ENCODE results near the gene UBXN6.

UBXN6 gene

DNA sequence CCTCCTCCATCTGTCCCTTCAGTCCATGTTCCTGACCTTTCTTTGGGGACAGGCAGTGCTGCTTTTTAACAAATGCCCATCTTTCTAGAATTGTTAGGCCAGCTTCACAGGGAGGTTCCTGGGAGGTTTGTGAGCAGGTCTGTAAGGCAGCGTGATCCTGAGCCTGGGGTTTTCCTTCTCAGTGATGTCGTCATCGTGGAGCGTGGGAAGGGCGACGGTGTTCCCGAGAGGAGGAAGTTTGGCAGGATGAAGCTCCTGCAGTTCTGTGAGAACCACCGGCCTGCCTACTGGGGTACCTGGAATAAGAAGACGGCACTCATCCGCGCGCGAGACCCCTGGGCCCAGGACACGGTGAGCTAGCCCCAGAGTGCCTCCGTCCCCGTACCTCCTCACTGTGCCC is 28.3 kb downstream of the UBXN6 start:
- TF ChIP-seq, protein P1, sequence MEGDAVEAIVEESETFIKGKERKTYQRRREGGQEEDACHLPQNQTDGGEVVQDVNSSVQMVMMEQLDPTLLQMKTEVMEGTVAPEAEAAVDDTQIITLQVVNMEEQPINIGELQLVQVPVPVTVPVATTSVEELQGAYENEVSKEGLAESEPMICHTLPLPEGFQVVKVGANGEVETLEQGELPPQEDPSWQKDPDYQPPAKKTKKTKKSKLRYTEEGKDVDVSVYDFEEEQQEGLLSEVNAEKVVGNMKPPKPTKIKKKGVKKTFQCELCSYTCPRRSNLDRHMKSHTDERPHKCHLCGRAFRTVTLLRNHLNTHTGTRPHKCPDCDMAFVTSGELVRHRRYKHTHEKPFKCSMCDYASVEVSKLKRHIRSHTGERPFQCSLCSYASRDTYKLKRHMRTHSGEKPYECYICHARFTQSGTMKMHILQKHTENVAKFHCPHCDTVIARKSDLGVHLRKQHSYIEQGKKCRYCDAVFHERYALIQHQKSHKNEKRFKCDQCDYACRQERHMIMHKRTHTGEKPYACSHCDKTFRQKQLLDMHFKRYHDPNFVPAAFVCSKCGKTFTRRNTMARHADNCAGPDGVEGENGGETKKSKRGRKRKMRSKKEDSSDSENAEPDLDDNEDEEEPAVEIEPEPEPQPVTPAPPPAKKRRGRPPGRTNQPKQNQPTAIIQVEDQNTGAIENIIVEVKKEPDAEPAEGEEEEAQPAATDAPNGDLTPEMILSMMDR (conservative IDR thresholded peaks at IDR 0.05; ENCODE audit: low read depth, low read length): no peak
- DNase-seq (ENCODE audit: low read depth): no peak
- no peak overlapping the region for H3K4me3 ChIP-seq (ENCODE audit: low read length)

DNA sequence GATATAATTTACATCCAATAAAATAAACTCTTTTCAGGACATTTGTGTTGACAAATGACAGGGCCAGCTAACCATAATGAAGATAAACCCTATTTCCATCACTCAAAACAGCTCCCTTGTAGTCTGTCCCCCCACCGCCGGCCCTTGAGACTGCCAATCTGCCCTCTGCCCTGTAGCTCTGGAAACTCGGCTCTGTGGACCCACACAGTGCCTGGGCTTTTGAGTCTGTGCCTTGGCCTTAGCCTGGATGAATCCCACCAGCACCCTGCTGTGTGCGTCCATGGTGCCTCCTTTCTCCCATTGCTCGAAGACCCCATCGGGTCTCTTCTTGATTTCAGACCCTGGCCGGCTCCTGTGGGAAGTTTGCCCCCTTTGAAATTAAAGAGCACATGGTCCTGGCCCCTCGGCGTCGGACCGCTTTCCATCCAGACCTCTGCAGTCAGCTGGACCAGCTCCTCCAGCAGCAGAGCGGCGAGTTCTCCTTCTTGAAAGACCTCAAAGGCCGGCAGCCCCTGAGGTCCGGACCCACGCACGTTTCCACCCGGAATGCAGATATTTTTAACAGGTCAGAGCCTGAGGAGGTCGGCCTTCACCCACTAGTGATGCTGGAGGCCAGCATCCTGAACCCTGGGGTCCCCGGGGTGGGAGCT is 29.1 kb downstream of the UBXN6 start:
- DNase-seq (ENCODE audit: low read depth): no peak
- no peak overlapping the region for H3K4me3 ChIP-seq (ENCODE audit: low read length)
- TF ChIP-seq, protein P1 (conservative IDR thresholded peaks at IDR 0.05; ENCODE audit: low read depth, low read length): no peak

DNA sequence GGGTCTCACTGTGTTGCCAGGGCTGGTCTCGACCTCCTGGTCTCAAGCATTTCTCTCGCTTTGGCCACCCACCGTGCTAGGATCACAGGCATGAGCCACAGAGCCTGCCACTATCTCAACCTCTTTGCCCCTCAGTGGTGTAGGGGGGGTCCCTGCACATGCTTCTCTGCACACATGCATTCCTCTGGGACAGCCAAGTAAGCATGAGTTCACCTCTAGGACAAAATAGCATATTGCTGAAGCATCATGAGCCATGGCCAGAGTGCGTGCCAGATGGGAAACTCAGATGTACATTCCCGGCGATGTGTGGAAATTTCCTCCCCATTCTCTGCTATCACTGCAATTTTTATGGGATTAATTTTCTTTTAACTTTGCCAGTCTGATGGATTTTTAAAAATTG is 32.1 kb downstream of the UBXN6 start:
- no peak for DNase-seq (ENCODE audit: low read depth)
- TF ChIP-seq, protein P1 (conservative IDR thresholded peaks at IDR 0.05; ENCODE audit: low read depth, low read length): no peak

DNA sequence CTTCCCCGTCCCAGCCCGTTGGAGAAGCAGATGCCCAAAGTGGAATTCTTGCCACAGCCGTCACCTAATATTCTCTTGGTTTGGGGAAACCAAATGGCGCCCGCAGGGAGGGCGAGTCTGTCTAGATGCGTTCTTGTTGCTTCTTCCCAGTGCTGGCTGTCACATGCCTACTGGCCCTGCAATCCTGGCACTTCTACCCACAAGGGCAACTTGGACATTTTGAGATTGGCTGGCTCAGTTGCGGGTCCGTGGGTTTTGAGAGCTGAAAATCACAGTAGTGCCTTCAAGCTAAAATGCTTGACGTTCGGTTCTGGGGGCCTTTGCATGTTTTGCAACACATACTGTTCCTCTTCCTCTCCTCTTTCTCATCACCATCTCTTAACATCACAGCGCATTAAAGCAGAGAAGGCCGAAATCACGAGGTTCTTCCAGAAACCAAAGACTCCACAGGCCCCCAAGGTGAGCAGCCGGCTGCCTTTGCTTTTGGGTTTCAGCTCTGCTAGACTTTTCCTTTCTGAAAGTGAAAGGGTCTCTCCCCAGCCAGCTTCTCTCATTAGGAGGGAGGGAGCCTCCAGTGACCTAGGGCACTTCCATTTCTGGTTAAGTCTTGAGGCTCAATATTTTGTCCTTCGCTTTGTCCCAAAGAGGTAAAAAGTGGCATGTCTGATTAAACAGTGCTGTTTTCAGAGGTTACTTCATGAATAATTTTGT is 34.0 kb downstream of the UBXN6 start:
- DNase-seq (ENCODE audit: low read depth): no peak
- H3K4me3 ChIP-seq (ENCODE audit: low read length): no peak overlapping the region
- TF ChIP-seq, protein P1 (conservative IDR thresholded peaks at IDR 0.05; ENCODE audit: low read depth, low read length): no peak

More for the DNA sequence above, 32.1 kb downstream of the UBXN6 start:
- H3K4me3 ChIP-seq (ENCODE audit: low read length): no peak overlapping the region

DNA sequence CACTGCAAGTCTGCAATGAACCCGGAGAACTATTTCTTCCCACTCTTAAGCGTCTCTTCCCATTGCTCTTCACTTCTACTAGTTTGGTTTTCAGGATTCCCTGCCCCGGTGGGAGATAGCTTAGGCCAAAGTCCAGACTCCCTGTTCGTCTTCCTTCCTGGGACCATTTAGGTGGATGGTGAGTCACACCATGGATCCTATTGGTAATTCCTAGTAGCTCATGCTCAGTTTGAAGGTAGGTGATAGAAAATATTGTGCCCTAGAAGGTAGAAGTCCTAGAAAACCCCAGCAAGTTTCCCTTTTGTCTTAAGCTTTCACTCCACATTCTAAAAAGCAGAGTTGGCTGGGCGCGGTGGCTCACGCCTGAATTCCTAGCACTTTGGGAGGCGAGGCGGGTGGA is 41.3 kb downstream of the UBXN6 start:
- TF ChIP-seq, protein P1 (conservative IDR thresholded peaks at IDR 0.05; ENCODE audit: low read depth, low read length): no peak
- no peak for DNase-seq (ENCODE audit: low read depth)
- no peak overlapping the region for H3K4me3 ChIP-seq (ENCODE audit: low read length)

DNA sequence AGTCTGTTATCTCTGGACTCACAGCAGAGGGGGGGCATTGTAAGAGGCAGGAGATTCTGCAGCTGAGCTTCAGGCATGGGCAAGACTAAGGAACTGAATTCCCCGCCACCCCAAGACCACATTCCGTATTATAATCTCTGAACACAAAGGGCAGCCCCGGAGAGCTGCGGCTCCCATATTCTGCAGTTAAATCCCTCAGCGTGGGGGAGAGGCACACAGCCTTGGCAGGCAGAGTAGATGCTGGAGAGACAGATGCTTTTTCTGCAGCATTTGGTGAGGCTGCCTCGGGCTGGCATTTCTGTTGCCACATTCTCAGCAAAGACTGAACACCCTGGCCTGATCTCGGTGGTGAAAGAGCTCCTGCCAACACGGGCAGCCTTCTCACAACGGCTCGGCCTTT is 42.2 kb downstream of the UBXN6 start:
- TF ChIP-seq, protein P1 (conservative IDR thresholded peaks at IDR 0.05; ENCODE audit: low read depth, low read length): no peak
- peak overlapping the region; percentile 26 for H3K4me3 ChIP-seq (ENCODE audit: low read length)

DNA sequence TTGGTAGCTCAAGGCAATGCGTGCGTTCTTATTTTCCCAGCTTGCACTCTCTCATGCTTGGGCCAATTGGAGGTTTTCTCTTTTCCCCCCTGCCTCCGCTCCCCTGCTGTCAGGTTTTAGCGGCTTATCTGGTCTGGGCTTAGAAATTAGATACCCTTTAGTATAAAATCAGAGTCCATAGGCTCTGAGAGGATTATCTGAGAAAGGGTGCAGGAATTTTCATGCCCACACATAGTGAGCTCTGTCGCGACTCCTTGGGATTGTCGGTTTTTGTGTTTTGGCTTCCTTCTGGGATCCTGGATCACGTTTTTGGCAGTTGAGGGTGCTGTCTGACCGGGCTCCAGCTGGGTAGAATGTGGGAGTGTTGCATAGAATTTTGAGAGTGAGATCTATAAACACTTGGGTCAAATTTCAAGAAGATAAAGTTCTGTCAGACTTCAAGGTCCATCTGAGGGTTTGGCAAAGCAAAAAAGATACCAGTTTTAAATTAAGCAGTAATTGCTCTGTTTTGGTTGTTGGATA is 42.7 kb downstream of the UBXN6 start:
- TF ChIP-seq, protein P1 (conservative IDR thresholded peaks at IDR 0.05; ENCODE audit: low read depth, low read length): no peak
- peak overlapping the region; percentile 26 for H3K4me3 ChIP-seq (ENCODE audit: low read length)
- no peak for DNase-seq (ENCODE audit: low read depth)

More for the DNA sequence above, 42.2 kb downstream of the UBXN6 start:
- DNase-seq (ENCODE audit: low read depth): no peak

Measured in retinal pigment epithelial cell (primary cell).